HepG2 (cell line): ENCODE measurements around the gene AUNIP. TPM values are rescaled to one million over a fixed set of nuclear protein-coding genes. Genes with fewer than 3 reads are reported as not detected.
A peak's percentile ranks its signal among the peaks of the same experiment; 100 is the strongest.

Source experiments
- BRCA1 ChIP-seq: sonication (generic); formaldehyde crosslinking; IDR thresholded peaks from 2 replicates; pipeline ENCODE4 v1.4.0; 2020; ENCODE audit warnings: missing genetic modification reagents
- CREBL2 ChIP-seq: sonication (generic); formaldehyde crosslinking; IDR thresholded peaks from 2 replicates; pipeline ENCODE4 v1.8.1; 2023; ENCODE audit warnings: missing genetic modification reagents, mild to moderate bottlenecking, borderline replicate concordance
- E2F2 ChIP-seq: sonication (generic); formaldehyde crosslinking; IDR thresholded peaks from 2 replicates; pipeline ENCODE4 v1.4.0; 2020; ENCODE audit warnings: missing genetic modification reagents, borderline replicate concordance
- HCFC1 ChIP-seq: fragments of 150-350 bp; IDR thresholded peaks from 2 replicates; pipeline ENCODE4 v1.6.1; 2014; ENCODE audit warnings: low read depth, low read length
- HDAC1 ChIP-seq: sonication (generic); formaldehyde crosslinking; IDR thresholded peaks from 2 replicates; pipeline ENCODE4 v1.5.1; 2020; ENCODE audit warnings: mild to moderate bottlenecking, missing genetic modification reagents
- HMGXB4 ChIP-seq, 2 experiments: sonication (generic) in 1 of 2; formaldehyde crosslinking in 1 of 2; IDR thresholded peaks; 2 replicates each; pipeline versions ENCODE4 v1.4.0 to v1.6.1; 2018 to 2020; ENCODE audit warnings: missing genetic modification reagents in 2 of 2, borderline replicate concordance in 1 of 2, low read depth in 1 of 2, mild to moderate bottlenecking in 1 of 2, missing biosample characterization in 1 of 2
- HNF4A ChIP-seq: sonication (generic); formaldehyde crosslinking; IDR thresholded peaks from 2 replicates; pipeline ENCODE4 v1.4.0; 2020; ENCODE audit warnings: missing genetic modification reagents
- HOXA3 ChIP-seq: sonication (generic); formaldehyde crosslinking; IDR thresholded peaks from 2 replicates; pipeline ENCODE4 v1.5.0; 2020; ENCODE audit warnings: missing genetic modification reagents
- MBD4 ChIP-seq: IDR thresholded peaks from 2 replicates; pipeline ENCODE4 v1.6.1; 2012; ENCODE audit warnings: low read length, inconsistent platforms, borderline replicate concordance
- PRDM15 ChIP-seq: sonication (generic); formaldehyde crosslinking; IDR thresholded peaks from 2 replicates; pipeline ENCODE4 v1.4.0; 2020; ENCODE audit warnings: missing genetic modification reagents
- SP4 ChIP-seq: sonication (generic); formaldehyde crosslinking; IDR thresholded peaks from 2 replicates; pipeline ENCODE4 v1.8.1; 2023; ENCODE audit warnings: mild to moderate bottlenecking, missing genetic modification reagents
- XBP1 ChIP-seq: sonication (generic); formaldehyde crosslinking; IDR thresholded peaks from 2 replicates; pipeline ENCODE4 v1.5.0; 2020; ENCODE audit warnings: missing genetic modification reagents
- ZFP36L2 ChIP-seq: sonication (generic); formaldehyde crosslinking; IDR thresholded peaks from 2 replicates; pipeline ENCODE4 v1.4.0; 2020; ENCODE audit warnings: missing genetic modification reagents
- ZGPAT ChIP-seq: IDR thresholded peaks from 2 replicates; pipeline ENCODE4 v1.6.1; 2016; ENCODE audit warnings: mild to moderate bottlenecking
- ZNF296 ChIP-seq: sonication (generic); formaldehyde crosslinking; conservative IDR thresholded peaks from 2 replicates; pipeline ENCODE4 v1.5.0; 2020; ENCODE audit warnings: mild to moderate bottlenecking, missing genetic modification reagents
- ZNF414 ChIP-seq: sonication (generic); formaldehyde crosslinking; IDR thresholded peaks from 2 replicates; pipeline ENCODE4 v1.5.0; 2020; ENCODE audit warnings: missing genetic modification reagents
- ZNF431 ChIP-seq: sonication (generic); formaldehyde crosslinking; IDR thresholded peaks from 2 replicates; pipeline ENCODE4 v1.9.0; 2022; ENCODE audit warnings: missing genetic modification reagents, low read depth, mild to moderate bottlenecking, borderline replicate concordance
- ZNF468 ChIP-seq: sonication (generic); formaldehyde crosslinking; IDR thresholded peaks from 2 replicates; pipeline ENCODE4 v1.8.0; 2022; ENCODE audit warnings: mild to moderate bottlenecking, moderate library complexity, missing genetic modification reagents
- ZNF83 ChIP-seq: sonication (generic); formaldehyde crosslinking; IDR thresholded peaks from 2 replicates; pipeline ENCODE4 v1.4.0; 2020; ENCODE audit warnings: missing genetic modification reagents, mild to moderate bottlenecking, borderline replicate concordance
- polyA plus RNA-seq, 8 experiments: library from polyadenylated mRNA; depleted of rRNA in 3 of 8; stranded (reverse) in 7 of 8; unstranded in 1 of 8; fragments of >200 nt; fragmentation: Illumina TruSeq in 4 of 8; extraction: Trizol in 4 of 8; gene quantifications; 2 replicates each; pipeline versions ENCODE4 v1.2.1 to v1.2.3, GENCODE V29; 2011 to 2016; ENCODE audit warnings: low read depth in 4 of 8, missing spikeins in 1 of 8, mixed read lengths in 1 of 8; ENCODE audit not compliant: insufficient read depth in 1 of 8
- total RNA-seq, 5 experiments: library from RNA; depleted of rRNA; stranded (reverse); fragments of >200 nt; fragmentation: Illumina TruSeq; extraction: Trizol; gene quantifications; 2 replicates each; pipeline ENCODE4 v1.2.3, GENCODE V29; 2016; ENCODE audit warnings: low read depth in 1 of 5

The AUNIP gene
- total and polyA plus RNA-seq, 2 of the 13 experiments (the other 11 are each of a cell fraction or from before 2014, with no cell fraction given), result 3.8 to 12.3 TPM

GRCh38 chr1:25820247-25821111 is 38.8 kb downstream of the AUNIP start (continued):
- TF ChIP-seq CREBL2 (CRISPR knock-in tag) (0 out of 2 replicates have a peak, but pooled peaks have one; percentile 9), E2F2 (CRISPR knock-in tag) (no peak), HNF4A (CRISPR knock-in tag) (peak; percentile 65; the same call in 1 of the 2 replicates), ZNF468 (CRISPR knock-in tag) (no peak), PRDM15 (no peak), ZNF83 (no peak), MBD4 (no peak), XBP1 (CRISPR knock-in tag) (no peak), ZNF414 (CRISPR knock-in tag) (peak; percentile 70; the same call in 1 of the 2 replicates), BRCA1 (CRISPR knock-in tag) (no peak; the same call in 1 of the 2 replicates), HCFC1 (no peak), ZNF431 (0 out of 2 replicates have a peak, but pooled peaks have one; percentile 55), ZGPAT (CRISPR knock-in tag) (peak; percentile 65; the same call in 1 of the 2 replicates), HDAC1 (CRISPR knock-in tag) (no peak), SP4 (CRISPR knock-in tag) (peak; percentile 57; the same call in 1 of the 2 replicates), ZFP36L2 (no peak), HOXA3 (CRISPR knock-in tag) (no peak), ZNF296 (CRISPR knock-in tag) (peak; percentile 31; the same call in 1 of the 2 replicates), HMGXB4 (CRISPR knock-in tag; IDR thresholded peaks at IDR 0.05; ENCODE audit: borderline replicate concordance in 1 of 2, low read depth in 1 of 2) (peak; percentile 28 to 78; a peak in 2 of 4 replicates)
